ENCODE results near the gene BTNL8. TPM values are rescaled to one million over a fixed set of nuclear protein-coding genes. Genes with fewer than 3 reads are reported as not detected.

Gene BTNL8
- total RNA-seq, 4 donors from 2014 or later, result not detected

GRCh38 chr5:180853848-180854176 lies 45.1 kb upstream of the BTNL8 start:
- TF ChIP-seq POLR2A (IDR thresholded peaks at IDR 0.05) (no peak), EP300 (IDR thresholded peaks at IDR 0.05) (no peak), CTCF (IDR thresholded peaks at IDR 0.05) (no peak)
- Histone ChIP-seq H3K36me3 (peaks cover 18 to 92% (median 22%) of the 10 kb centered on the region in 3 donors), H3K9me3 (peaks cover 0 to 28% (median 2%) of the 10 kb centered on the region in 4 donors), H3K27me3 (no peaks in the 10 kb centered on the region), H3K4me3 (no peak overlapping the region), H3K4me1 (no peaks in the 10 kb centered on the region), H3K27ac (no peak overlapping the region)
- no peak for DNase-seq (ENCODE audit: low spot score in 2 of 2)
- WGBS, 2 donors, result 97 to 98% methylated on average over 1 of the region's 1 CpG

GRCh38 chr5:180858586-180858985 lies 40.4 kb upstream of the BTNL8 start:
- TF ChIP-seq EP300 (IDR thresholded peaks at IDR 0.05), result no peak
- TF ChIP-seq POLR2A (IDR thresholded peaks at IDR 0.05), result no peak
- no peak for TF ChIP-seq CTCF (IDR thresholded peaks at IDR 0.05)
- 97 to 98% methylated on average over 6 of the region's 6 CpGs for WGBS, 2 donors
- no peak for DNase-seq (ENCODE audit: low spot score in 2 of 2)
- no peak overlapping the region for H3K27ac ChIP-seq
- H3K36me3 ChIP-seq, result peaks cover 0 to 47% (median 2%) of the 10 kb centered on the region in 3 donors
- H3K9me3 ChIP-seq, result no peaks in the 10 kb centered on the region
- H3K4me3 ChIP-seq, result no peak overlapping the region
- peaks cover 0 to 18% (median 0%) of the 10 kb centered on the region in 4 donors for H3K4me1 ChIP-seq
- H3K27me3 ChIP-seq, result no peaks in the 10 kb centered on the region

- 0 to 2% methylated on average over 18 of the region's 18 CpGs for WGBS, 2 donors
- peak overlapping the region; percentile 78 to 92 (median 88) for H3K4me3 ChIP-seq
- H3K27ac ChIP-seq, result peak overlapping the region; percentile 68 to 92 (median 90)
- no peaks in the 10 kb centered on the region for H3K27me3 ChIP-seq
- H3K9me3 ChIP-seq, result no peaks in the 10 kb centered on the region
- peaks cover 0 to 18% (median 0%) of the 10 kb centered on the region in 4 donors for H3K4me1 ChIP-seq
- TF ChIP-seq EP300 (IDR thresholded peaks at IDR 0.05) (no peak), POLR2A (IDR thresholded peaks at IDR 0.05) (no peak), CTCF (IDR thresholded peaks at IDR 0.05) (no peak)
- peaks cover 0 to 29% (median under 1%) of the 10 kb centered on the region in 3 donors for H3K36me3 ChIP-seq
- no peak for DNase-seq (ENCODE audit: low spot score in 2 of 2)
Observed at GRCh38 chr5:180860273-180860886, 38.6 kb upstream of the BTNL8 start.

- Histone ChIP-seq H3K27me3 (no peaks in the 10 kb centered on the region), H3K27ac (peak within 1 kb of the TSS; percentile 68 to 92 (median 90)), H3K4me1 (peaks cover 0 to 18% (median 0%) of the 10 kb centered on the region in 4 donors), H3K4me3 (peak within 1 kb of the TSS; percentile 78 to 92 (median 88)), H3K36me3 (peaks cover 0 to 22% (median 0%) of the 10 kb centered on the region in 3 donors), H3K9me3 (no peaks in the 10 kb centered on the region)
- WGBS, 2 donors, result 1% methylated on average over 33 to 39 of the region's 84 CpGs
- peak; percentile 67 to 72 for DNase-seq (ENCODE audit: low spot score in 2 of 2)
- TF ChIP-seq CTCF (IDR thresholded peaks at IDR 0.05) (peak in 4 of 5 experiments; percentile 4 to 52 (median 22)), EP300 (IDR thresholded peaks at IDR 0.05) (peak in 1 of 2 donors; percentile 81), POLR2A (IDR thresholded peaks at IDR 0.05) (peak in 1 of 2 donors; percentile 64)
Observed at GRCh38 chr5:180860887-180861822, 37.8 kb upstream of the BTNL8 start, which contains the start of gene ZFP62. TSS of gene ZFP62 (minus strand) at chr5:180861276. CDS start at chr5:180861219, 57 bp downstream.

Measured in tibial nerve (tissue), 4 donors.